ENCODE results near the gene C20orf141. TPM values are rescaled to one million over a fixed set of nuclear protein-coding genes. Genes with fewer than 3 reads are reported as not detected.

Gene C20orf141
- total and polyA plus RNA-seq, 12 donors, result not detected

DNA sequence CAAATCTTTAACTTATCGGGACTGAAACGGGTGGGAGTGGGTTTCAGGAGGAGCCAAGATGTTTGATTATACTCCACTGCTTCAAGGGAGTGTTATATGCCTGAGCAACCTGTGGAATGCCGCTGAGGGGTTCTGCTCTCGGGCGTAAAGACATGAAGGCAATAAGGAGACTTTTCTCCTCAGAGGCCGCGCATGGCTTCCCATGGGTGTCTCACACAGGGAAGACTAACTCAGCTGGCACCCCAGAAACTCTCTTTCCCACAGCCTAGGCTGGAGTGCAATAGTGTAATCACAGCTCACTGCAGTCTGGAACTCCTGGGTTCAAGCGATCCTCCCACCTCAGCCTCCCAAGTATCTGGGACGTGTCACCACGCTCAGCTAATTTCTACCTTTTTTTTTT, 5.1 kb upstream of the C20orf141 start:
- WGBS, 2 donors, result 88 to 93% methylated on average over 10 of the region's 10 CpGs
- peaks cover 0 to 17% (median 0%) of the 10 kb centered on the region in 9 donors for H3K4me1 ChIP-seq
- no peak for DNase-seq
- peaks cover 8 to 80% (median 66%) of the 10 kb centered on the region in 7 donors for H3K27me3 ChIP-seq
- H3K27ac ChIP-seq, result no peak overlapping the region
- H3K9me3 ChIP-seq, result peaks cover 0 to 16% (median 5%) of the 10 kb centered on the region in 11 donors
- TF ChIP-seq, protein P1, sequence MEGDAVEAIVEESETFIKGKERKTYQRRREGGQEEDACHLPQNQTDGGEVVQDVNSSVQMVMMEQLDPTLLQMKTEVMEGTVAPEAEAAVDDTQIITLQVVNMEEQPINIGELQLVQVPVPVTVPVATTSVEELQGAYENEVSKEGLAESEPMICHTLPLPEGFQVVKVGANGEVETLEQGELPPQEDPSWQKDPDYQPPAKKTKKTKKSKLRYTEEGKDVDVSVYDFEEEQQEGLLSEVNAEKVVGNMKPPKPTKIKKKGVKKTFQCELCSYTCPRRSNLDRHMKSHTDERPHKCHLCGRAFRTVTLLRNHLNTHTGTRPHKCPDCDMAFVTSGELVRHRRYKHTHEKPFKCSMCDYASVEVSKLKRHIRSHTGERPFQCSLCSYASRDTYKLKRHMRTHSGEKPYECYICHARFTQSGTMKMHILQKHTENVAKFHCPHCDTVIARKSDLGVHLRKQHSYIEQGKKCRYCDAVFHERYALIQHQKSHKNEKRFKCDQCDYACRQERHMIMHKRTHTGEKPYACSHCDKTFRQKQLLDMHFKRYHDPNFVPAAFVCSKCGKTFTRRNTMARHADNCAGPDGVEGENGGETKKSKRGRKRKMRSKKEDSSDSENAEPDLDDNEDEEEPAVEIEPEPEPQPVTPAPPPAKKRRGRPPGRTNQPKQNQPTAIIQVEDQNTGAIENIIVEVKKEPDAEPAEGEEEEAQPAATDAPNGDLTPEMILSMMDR (IDR thresholded peaks at IDR 0.05), result no peak
- H3K4me3 ChIP-seq, result no peak overlapping the region
- no peaks in the 10 kb centered on the region for H3K36me3 ChIP-seq
- intact Hi-C loops (cut with DNase I), result no loop called here
- ATAC-seq, result no peak

DNA sequence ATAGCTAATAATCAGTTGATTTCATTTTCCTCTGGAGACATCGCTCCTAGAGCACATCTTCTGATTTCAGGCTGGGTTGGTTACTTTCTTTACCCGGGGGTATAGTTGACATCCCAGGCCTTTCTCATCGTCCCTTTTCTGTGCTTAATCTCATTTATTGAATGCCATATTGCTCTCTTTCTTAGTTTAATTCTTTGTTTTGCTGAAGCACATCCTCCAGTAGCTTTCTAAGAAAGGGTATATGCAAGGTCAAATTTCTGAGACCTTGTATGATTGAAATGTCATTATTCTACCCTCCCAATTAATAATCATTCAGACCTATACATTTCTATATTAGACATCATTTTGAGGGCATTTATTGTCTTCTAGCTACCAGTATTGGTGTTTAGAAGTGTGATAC, 2.6 kb upstream of the C20orf141 start:
- Histone ChIP-seq H3K36me3 (no peaks in the 10 kb centered on the region), H3K9me3 (peaks cover 0 to 16% (median 5%) of the 10 kb centered on the region in 11 donors), H3K4me1 (peaks cover 0 to 19% (median 0%) of the 10 kb centered on the region in 9 donors), H3K27ac (no peak overlapping the region), H3K4me3 (no peak overlapping the region), H3K27me3 (peaks cover 0 to 58% (median 41%) of the 10 kb centered on the region in 7 donors)
- ATAC-seq (no peak), DNase-seq (no peak)
- WGBS, 2 donors, result 74% methylated on average over 3 of the region's 3 CpGs
- intact Hi-C loops (cut with DNase I), result no loop called here
- TF ChIP-seq, protein P1 (IDR thresholded peaks at IDR 0.05), result no peak

DNA sequence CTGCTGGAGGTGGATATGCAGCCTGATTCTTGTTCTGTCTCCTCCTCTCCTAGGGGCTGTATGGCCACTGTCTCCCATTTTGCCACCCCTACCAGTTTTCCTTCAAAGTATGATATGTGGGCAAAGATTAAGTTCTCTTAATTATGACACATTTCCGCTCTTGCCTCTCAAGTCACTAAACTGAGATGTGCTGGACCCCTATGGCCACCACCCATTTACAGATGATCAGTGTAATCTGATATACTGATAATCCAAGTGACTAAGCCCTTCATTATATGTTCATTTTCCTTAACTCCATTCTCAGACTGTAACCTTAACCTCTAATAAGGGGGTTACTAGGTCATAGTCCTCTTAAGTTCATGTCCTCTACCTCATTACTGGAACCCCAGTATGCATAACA, 711 bp upstream of the C20orf141 start:
- Histone ChIP-seq H3K9me3 (peaks cover 0 to 16% (median 5%) of the 10 kb centered on the region in 11 donors), H3K27ac (peak overlapping the region in 1 of 10 donors; percentile 20), H3K36me3 (no peaks in the 10 kb centered on the region), H3K4me1 (peaks cover 0 to 19% (median 0%) of the 10 kb centered on the region in 9 donors), H3K4me3 (no peak overlapping the region), H3K27me3 (peaks cover 0 to 48% (median 28%) of the 10 kb centered on the region in 7 donors)
- TF ChIP-seq, protein P1 (IDR thresholded peaks at IDR 0.05), result no peak
- intact Hi-C loops (cut with DNase I), result no loop called here
- no peak for DNase-seq
- no peak for ATAC-seq
- WGBS, 2 donors, result 97 to 98% methylated on average over 1 of the region's 1 CpG

DNA sequence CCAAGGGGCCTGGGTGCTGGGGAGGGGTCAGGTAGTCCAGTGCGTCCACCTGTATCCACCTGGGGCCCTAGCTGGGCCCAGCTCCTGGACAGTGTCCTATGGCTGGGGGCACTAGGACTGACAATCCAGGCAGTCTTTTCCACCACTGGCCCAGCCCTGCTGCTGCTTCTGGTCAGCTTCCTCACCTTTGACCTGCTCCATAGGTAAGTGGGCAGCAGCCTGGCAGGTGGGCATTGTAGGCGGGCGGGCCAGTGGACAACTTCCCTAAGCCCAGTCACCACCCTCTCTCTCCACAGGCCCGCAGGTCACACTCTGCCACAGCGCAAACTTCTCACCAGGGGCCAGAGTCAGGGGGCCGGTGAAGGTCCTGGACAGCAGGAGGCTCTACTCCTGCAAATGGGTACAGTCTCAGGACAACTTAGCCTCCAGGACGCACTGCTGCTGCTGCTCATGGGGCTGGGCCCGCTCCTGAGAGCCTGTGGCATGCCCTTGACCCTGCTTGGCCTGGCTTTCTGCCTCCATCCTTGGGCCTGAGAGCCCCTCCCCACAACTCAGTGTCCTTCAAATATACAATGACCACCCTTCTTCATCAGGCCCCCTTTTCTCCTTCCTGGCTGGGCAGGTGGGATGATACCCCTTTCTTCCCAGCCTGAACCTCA, 584 bp downstream of the C20orf141 start:
- Histone ChIP-seq H3K4me1 (peaks cover 0 to 21% (median 0%) of the 10 kb centered on the region in 9 donors), H3K36me3 (no peaks in the 10 kb centered on the region), H3K27ac (peak overlapping the region in 1 of 10 donors; percentile 72), H3K9me3 (peaks cover 0 to 16% (median 5%) of the 10 kb centered on the region in 11 donors), H3K27me3 (peaks cover 0 to 49% (median 28%) of the 10 kb centered on the region in 7 donors), H3K4me3 (no peak overlapping the region)
- DNase-seq (no peak), ATAC-seq (no peak)
- 88 to 93% methylated on average over 8 of the region's 8 CpGs for WGBS, 2 donors
- intact Hi-C loops (cut with DNase I), result no loop called here
- TF ChIP-seq, protein P1 (IDR thresholded peaks at IDR 0.05), result no peak
